Measurements from ENCODE around the gene CAMK1D. TPM values are rescaled to one million over a fixed set of nuclear protein-coding genes. Genes with fewer than 3 reads are reported as not detected.
A peak's percentile ranks its signal among the peaks of the same experiment; 100 is the strongest.

CAMK1D gene
- total RNA-seq, 1 experiment from 2014 or later = 6.3 TPM

- H3K9ac ChIP-seq (ENCODE audit: extremely low read depth, insufficient read length, low read length) = no peak overlapping the region
- H3K4ac ChIP-seq (ENCODE audit: low read depth, low read length) = no peak overlapping the region
- H2BK15ac ChIP-seq (ENCODE audit: low read depth, low read length) = no peak overlapping the region
- H2BK5ac ChIP-seq (ENCODE audit: insufficient read length, low read length) = no peak overlapping the region
- H4K5ac ChIP-seq (ENCODE audit: insufficient read length, low read depth, low read length) = no peak overlapping the region
- no peak overlapping the region for H3K4me2 ChIP-seq (ENCODE audit: insufficient read depth, insufficient read length, low read length)
- H4K20me1 ChIP-seq (ENCODE audit: control insufficient read depth, insufficient read depth, insufficient read length) = no peaks in the 10 kb centered on the region
- no peak overlapping the region for H3K18ac ChIP-seq (ENCODE audit: insufficient read length, low read depth, low read length)
- WGBS (ENCODE audit: extremely low coverage, insufficient read length, low lambda C conversion rate) = no CpG with 5 or more reads among the region's 12 CpGs
- no peaks in the 10 kb centered on the region for H3K79me2 ChIP-seq (ENCODE audit: insufficient read depth, low read length)
- no peaks in the 10 kb centered on the region for H3K79me1 ChIP-seq (ENCODE audit: insufficient read depth, low read depth, low read length, poor library complexity, severe bottlenecking)
- H3K27ac Mint-ChIP-seq = peak overlapping the region in 1 of 3 experiments; percentile 10; a peak in 2 of 7 replicates
- no peaks in the 10 kb centered on the region for H3K23me2 ChIP-seq (ENCODE audit: insufficient read length, low read depth, low read length, poor library complexity, severe bottlenecking)
- H3K27me3 Mint-ChIP-seq (ENCODE audit: low read depth) = no peaks in the 10 kb centered on the region; the same call in 1 of the 2 replicates
- H3K9me3 Mint-ChIP-seq = peaks cover 0 to 2% of the 10 kb centered on the region in 2 experiments; a peak in 2 of 5 replicates
- H3K14ac ChIP-seq (ENCODE audit: insufficient read depth, low read length) = no peak overlapping the region
- no peak overlapping the region for H3K23ac ChIP-seq (ENCODE audit: insufficient read length, low read depth, low read length)
- no peak overlapping the region for H2BK20ac ChIP-seq (ENCODE audit: low read depth, low read length, poor library complexity, severe bottlenecking)
- H3K27ac ChIP-seq (ENCODE audit: insufficient read length, low read depth, low read length) = no peak overlapping the region
- no peak for DNase-seq
- no peak overlapping the region for H3K56ac ChIP-seq (ENCODE audit: insufficient read length, low read depth, low read length)
- H2AK5ac ChIP-seq (ENCODE audit: insufficient read length, low read length) = no peak overlapping the region
- no peak overlapping the region for H3K4me3 Mint-ChIP-seq
- no peak overlapping the region for H2BK12ac ChIP-seq (ENCODE audit: insufficient read length, low read depth, low read length)
- H3K4me1 ChIP-seq (ENCODE audit: insufficient read depth, low read length) = no peaks in the 10 kb centered on the region
- H4K91ac ChIP-seq (ENCODE audit: insufficient read length, low read depth, low read length) = no peak overlapping the region
- no peaks in the 10 kb centered on the region for H3K27me3 ChIP-seq (ENCODE audit: insufficient read depth, low read length)
- no peak overlapping the region for H2BK120ac ChIP-seq (ENCODE audit: low read depth, low read length, poor library complexity, severe bottlenecking)
- no peak overlapping the region for H4K8ac ChIP-seq (replicated peaks; ENCODE audit: insufficient read length, low read depth, low read length)
- no peaks in the 10 kb centered on the region for H3K36me3 Mint-ChIP-seq (ENCODE audit: insufficient read depth in 1 of 3, low read depth in 3 of 3)
- H3T11ph ChIP-seq (ENCODE audit: low read length) = no peak overlapping the region
- no peak for TF ChIP-seq CTCF (conservative IDR thresholded peaks at IDR 0.05)
- no peaks in the 10 kb centered on the region for H3K9me3 ChIP-seq (ENCODE audit: control insufficient read depth, low read depth, low read length)
- no peaks in the 10 kb centered on the region for H3K4me1 Mint-ChIP-seq
- H2AFZ ChIP-seq (ENCODE audit: low read length) = no peak overlapping the region
Measured at GRCh38 chr10:12381536-12382156, 32.3 kb downstream of the CAMK1D start.

Measured in H9 (cell line).